GM12878 (cell line): Measurements from ENCODE around the gene NEDD8. TPM values are rescaled to one million over a fixed set of nuclear protein-coding genes. Genes with fewer than 3 reads are reported as not detected.

Source experiments
- ATAC-seq: fragments of 200-7000 bp; cut with Tn5 transposase; 3 replicates; pipeline ENCODE4 v1.9.1; 2020; ENCODE audit warnings: mild to moderate bottlenecking, moderate library complexity
- BruUV-seq: library from RNA; stranded (reverse); fragments of 400-500 nt; replicated peaks from 2 replicates; lab custom pipeline; 2021; lab: Mats Ljungman, UMichigan
- CTCF ChIA-PET: fragments of 300-600 bp; sonication (Branson Sonifier 250); formaldehyde crosslinking; extraction: SDS; loops from one replicate; lab custom pipeline; 2021; ENCODE audit warnings: inconsistent platforms; lab: Yijun Ruan, JAX
- POLR2A ChIA-PET: fragments of 350-600 bp; formaldehyde crosslinking; extraction: SDS; loops from one replicate; lab custom pipeline; 2021; ENCODE audit warnings: inconsistent platforms; lab: Charles Lee
- RAD21 ChIA-PET: fragments of 300-600 bp; sonication (Branson Sonifier 250); formaldehyde crosslinking; loops from one replicate; lab custom pipeline; 2023; ENCODE audit warnings: antibody characterized with exemption; ENCODE audit not compliant: unreplicated experiment; lab: Charles Lee
- SMC1A ChIA-PET: fragments of 300-600 bp; sonication (Branson Sonifier 250); formaldehyde crosslinking; loops from one replicate; lab custom pipeline; 2023; ENCODE audit not compliant: unreplicated experiment, uncharacterized antibody; lab: Charles Lee
- DNase-seq: peaks from one replicate; pipeline ENCODE4 v3.0.0-alpha.2; 2011; ENCODE audit warnings: low read depth, low spot score
- FAIRE-seq: peaks from 3 replicates; lab custom pipeline; 2011; peaks lifted over from hg19 to GRCh38; lab: Jason Lieb, UNC
- H2AFZ ChIP-seq: 2 replicates; pipeline ENCODE4 v1.6.0; 2011; ENCODE audit warnings: low read depth, low read length, control low read depth; ENCODE audit not compliant: control insufficient read depth
- H3K27ac ChIP-seq: 2 replicates; pipeline ENCODE4 v1.5.1; 2011; ENCODE audit warnings: control low read depth; ENCODE audit not compliant: control insufficient read depth, insufficient read depth
- H3K27me3 ChIP-seq, 2 experiments: replicated peaks in 1 of 2; 2 replicates each; pipeline versions ENCODE4 v1.6.0 to v1.6.1; 2011; ENCODE audit warnings: low read length in 1 of 2; ENCODE audit not compliant: control insufficient read depth in 2 of 2, insufficient read depth in 2 of 2
- H3K36me3 ChIP-seq, 2 experiments: 2 replicates each; pipeline ENCODE4 v1.5.1; 2011; ENCODE audit warnings: low read length in 1 of 2; ENCODE audit not compliant: control insufficient read depth in 2 of 2, insufficient read depth in 2 of 2
- H3K4me1 ChIP-seq: 2 replicates; pipeline ENCODE4 v1.6.1; 2011; ENCODE audit warnings: mild to moderate bottlenecking, low read length, moderate library complexity, mixed read lengths; ENCODE audit not compliant: control insufficient read depth, insufficient read depth
- H3K4me2 ChIP-seq: 2 replicates; pipeline ENCODE4 v1.6.0; 2011; ENCODE audit warnings: control low read depth; ENCODE audit not compliant: control insufficient read depth, insufficient read depth
- H3K4me3 ChIP-seq: fragments of 200-600 bp; sonication (generic); 2 replicates; pipeline ENCODE4 v1.5.1; 2016
- H3K79me2 ChIP-seq: 2 replicates; pipeline ENCODE4 v1.6.0; 2011; ENCODE audit warnings: low read length; ENCODE audit not compliant: control insufficient read depth, insufficient read depth
- H3K9ac ChIP-seq: 2 replicates; pipeline ENCODE4 v1.8.0; 2011; ENCODE audit warnings: low read length, control low read depth, mixed read lengths; ENCODE audit not compliant: control insufficient read depth, insufficient read depth
- H3K9me3 ChIP-seq: replicated peaks from 3 replicates; pipeline ENCODE4 v1.5.1; 2011; ENCODE audit warnings: mild to moderate bottlenecking, low read length; ENCODE audit not compliant: control insufficient read depth, insufficient read depth
- H4K20me1 ChIP-seq: 2 replicates; pipeline ENCODE4 v1.6.0; 2011; ENCODE audit not compliant: control insufficient read depth, insufficient read depth
- BCL11A ChIP-seq: IDR thresholded peaks from 2 replicates; pipeline ENCODE4 v1.6.1; 2011; ENCODE audit warnings: low read depth, low read length
- BRCA1 ChIP-seq: IDR thresholded peaks from 2 replicates; pipeline ENCODE4 v1.6.1; 2011; ENCODE audit warnings: low read depth, low read length, improper control_type of control experiment
- FOXK2 ChIP-seq: fragments of 450-650 bp; IDR thresholded peaks from 2 replicates; pipeline ENCODE4 v1.6.1; 2017; ENCODE audit warnings: mild to moderate bottlenecking, moderate library complexity
- HDGF ChIP-seq: fragments of 450-650 bp; IDR thresholded peaks from 2 replicates; pipeline ENCODE4 v1.6.1; 2016; ENCODE audit warnings: antibody characterized with exemption
- JUNB ChIP-seq: IDR thresholded peaks from 2 replicates; pipeline ENCODE4 v1.6.1; 2016; ENCODE audit warnings: antibody characterized with exemption, mild to moderate bottlenecking
- KDM1A ChIP-seq: fragments of 200-600 bp; sonication (generic); IDR thresholded peaks from 2 replicates; pipeline ENCODE4 v1.6.1; 2016; ENCODE audit warnings: borderline replicate concordance
- POLR2A ChIP-seq: IDR thresholded peaks from 2 replicates; pipeline ENCODE4 v1.6.1; 2011; ENCODE audit warnings: low read depth, mild to moderate bottlenecking, low read length
- SP1 ChIP-seq: IDR thresholded peaks from one replicate; pipeline ENCODE4 v1.6.1; 2011; ENCODE audit warnings: low read depth, low read length
- TAF1 ChIP-seq: IDR thresholded peaks from 2 replicates; pipeline ENCODE4 v1.6.1; 2011; ENCODE audit warnings: mild to moderate bottlenecking, low read depth, low read length, borderline replicate concordance
- YBX1 ChIP-seq: fragments of 450-650 bp; IDR thresholded peaks from 2 replicates; pipeline ENCODE4 v1.6.1; 2016; ENCODE audit warnings: antibody characterized with exemption
- WGBS: methylation state at CpG from one replicate; pipeline ENCODE4 v1.1.6; 2016; ENCODE audit warnings: low lambda C conversion rate; ENCODE audit not compliant: insufficient replicate concordance, insufficient coverage; ENCODE audit errors: missing lambda C conversion rate; 5-methylcytosine and 5-hydroxymethylcytosine counted together
- in situ Hi-C: fragments of 300-500 bp; cut with MboI; formaldehyde crosslinking; loops from 9 replicates; pipeline ENCODE4 v1.14.3; 2018; ENCODE audit warnings: mixed read lengths
- intact Hi-C: fragments of 100-400 bp; cut with micrococcal nuclease; formaldehyde crosslinking; loops from one replicate; pipeline ENCODE4 v1.14.2; 2022; ENCODE audit not compliant: unreplicated experiment
- polyA plus RNA-seq, 11 experiments: library from polyadenylated mRNA; depleted of rRNA in 4 of 11; unstranded in 6 of 11; stranded (reverse) in 5 of 11; fragments of >200 nt; fragmentation: Nextera tagmentation in 4 of 11; fragmentation: Illumina TruSeq in 1 of 11; extraction: Ambion mirVana in 4 of 11; extraction: Trizol in 1 of 11; gene quantifications; 1 replicate in 1 of 11; 2 replicates in 10 of 11; pipeline versions ENCODE4 v1.2.1 to v1.2.3, GENCODE V29; 2011 to 2016; ENCODE audit warnings: inconsistent platforms in 2 of 11, missing spikeins in 2 of 11, low read depth in 1 of 11
- total RNA-seq, 4 experiments: library from RNA; depleted of rRNA in 3 of 4; stranded (reverse); fragments of >200 nt in 3 of 4; fragmentation: Illumina TruSeq in 1 of 4; extraction: Trizol in 1 of 4; gene quantifications; 2 replicates each; pipeline versions ENCODE4 v1.2.1 to v1.2.3, GENCODE V29; 2013 to 2021
- TF ChIP-seq, protein P1 (sequence below): fragments of 450-650 bp; IDR thresholded peaks from 2 replicates; pipeline ENCODE4 v1.6.1; 2016; ENCODE audit warnings: mild to moderate bottlenecking
- TF ChIP-seq, protein P2 (sequence below): IDR thresholded peaks from 2 replicates; pipeline ENCODE4 v1.6.1; 2011; ENCODE audit warnings: borderline replicate concordance, low read depth, mild to moderate bottlenecking, moderate library complexity, mixed read lengths, low read length; ENCODE audit not compliant: insufficient read depth; ENCODE audit errors: extremely low read length

Gene NEDD8
- total and polyA plus RNA-seq, 10 of the 15 experiments (the other 5 are each of a cell fraction or from before 2014, with no cell fraction given) = 164 to 991 (median 300) TPM

DNA sequence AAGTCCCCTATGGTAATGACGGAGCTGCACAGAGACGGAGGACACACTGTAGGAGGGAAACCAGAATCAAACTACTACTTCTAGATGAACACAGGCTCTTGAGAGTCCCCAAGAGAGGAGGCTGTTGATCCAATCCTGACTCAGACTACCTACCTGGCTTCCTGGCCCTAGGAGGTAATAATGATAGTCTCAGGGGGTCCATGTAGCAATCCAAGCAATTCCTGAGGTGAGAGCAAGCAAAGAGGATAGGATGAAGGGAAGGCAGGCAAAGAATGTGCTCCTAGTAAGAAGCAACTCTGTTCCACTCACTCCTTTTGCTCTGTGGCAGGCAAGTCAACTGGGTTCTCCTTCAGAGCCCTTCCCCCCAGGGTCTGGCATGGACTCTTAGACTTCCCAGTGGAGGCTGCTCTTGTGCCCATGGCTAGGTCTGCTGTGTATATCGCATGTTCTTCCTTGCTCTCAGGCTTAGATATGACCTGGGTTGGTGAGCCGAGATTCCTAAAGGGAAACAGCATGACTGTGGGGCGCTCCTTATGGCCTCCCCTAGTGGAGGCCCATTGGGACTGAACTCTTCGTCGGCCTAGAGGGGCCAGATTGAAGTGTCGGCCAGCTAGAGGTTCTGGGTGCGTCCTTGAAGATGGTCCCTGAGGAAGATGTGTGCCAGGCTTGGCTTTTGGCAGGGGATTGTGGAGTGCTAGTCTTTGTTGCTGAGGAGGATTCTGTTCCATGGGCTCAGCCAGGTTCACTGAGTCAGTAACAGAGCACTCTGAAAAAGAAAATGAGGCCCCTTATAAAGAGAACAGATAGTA lies 8.1 kb upstream of the NEDD8 start:
- peak overlapping the region; percentile 18; the same call in 1 of the 2 replicates for H3K4me3 ChIP-seq
- FAIRE-seq (no peak), ATAC-seq (no peak), DNase-seq (no peak)
- H2AFZ ChIP-seq = no peak overlapping the region
- no peaks in the 10 kb centered on the region for H3K27me3 ChIP-seq
- no peak overlapping the region for H3K9ac ChIP-seq
- 94% methylated on average over 9 of the region's 9 CpGs for WGBS
- no TSS peak for BruUV-seq
- ChIA-PET RAD21 (interaction anchor here (3.4 kb wide), 1 partner anchor 68 kb away, joined by 52 read pairs; the partner anchor contains the start of gene CIDEB), SMC1A (interaction anchor here (8.0 to 11.0 kb wide), 2 partner anchors 33 to 59 kb away, joined by 141 to 201 read pairs; partner anchors contain the start of genes DHRS1, NOP9 and RABGGTA), POLR2A (interaction anchor here (0.9 to 9.2 kb wide), 2 partner anchors 31 to 52 kb away, joined by 3 to 171 read pairs; partner anchors contain the start of gene RABGGTA), CTCF (interaction anchor here (1.0 to 12.3 kb wide), 3 partner anchors 26 to 122 kb away, joined by 3 to 368 read pairs (median 54); partner anchors contain the start of genes CHMP4A, DHRS1, MDP1 and NOP9)
- peaks cover 11 to 45% of the 10 kb centered on the region in 2 experiments for H3K36me3 ChIP-seq
- peaks cover 3% of the 10 kb centered on the region; the same call in 1 of the 2 replicates for H4K20me1 ChIP-seq
- H3K9me3 ChIP-seq = no peaks in the 10 kb centered on the region
- H3K27ac ChIP-seq = no peak overlapping the region
- H3K4me2 ChIP-seq = peak overlapping the region; percentile 100
- intact Hi-C loops = no loop called here
- H3K4me1 ChIP-seq = peaks cover 10% of the 10 kb centered on the region
- H3K79me2 ChIP-seq = peaks cover 16% of the 10 kb centered on the region
- in situ Hi-C loops = loop anchor here (5.0 kb wide), 2 partner anchors 57 to 197 kb away; partner anchors contain the start of genes DHRS1 and NOP9
- TF ChIP-seq POLR2A = peak; percentile 6; the same call in 1 of the 2 replicates
- no peak for TF ChIP-seq FOXK2

DNA sequence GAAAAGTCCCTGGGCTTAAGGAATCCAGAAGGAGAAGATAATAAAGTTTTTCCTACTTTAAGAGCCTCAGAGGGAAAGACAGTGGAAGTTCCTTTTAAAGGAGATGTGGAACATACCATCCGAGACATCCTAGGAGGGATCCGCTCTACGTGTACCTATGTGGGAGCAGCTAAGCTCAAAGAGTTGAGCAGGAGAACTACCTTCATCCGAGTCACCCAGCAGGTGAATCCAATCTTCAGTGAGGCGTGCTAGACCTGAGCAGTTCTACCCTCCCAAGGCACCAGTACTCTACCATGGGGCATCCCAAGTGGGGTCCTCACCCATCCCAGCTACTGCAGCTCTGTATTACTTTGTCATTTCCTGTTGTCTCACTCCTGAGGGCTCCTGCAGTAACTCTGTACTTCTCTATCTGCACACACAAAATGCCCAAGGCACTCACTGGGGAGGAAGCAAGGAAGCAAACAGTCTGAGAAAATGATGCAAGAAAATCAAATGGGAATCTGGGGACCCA lies 6.4 kb upstream of the NEDD8 start:
- 96% methylated on average over 5 of the region's 5 CpGs for WGBS
- Histone ChIP-seq H3K9ac (no peak overlapping the region), H3K27ac (no peak overlapping the region), H3K9me3 (no peaks in the 10 kb centered on the region), H2AFZ (no peak overlapping the region), H3K36me3 (peaks cover 11 to 52% of the 10 kb centered on the region in 2 experiments), H3K4me2 (no peak overlapping the region; the same call in 1 of the 2 replicates), H3K27me3 (no peaks in the 10 kb centered on the region), H3K4me1 (peaks cover 12% of the 10 kb centered on the region), H3K4me3 (no peak overlapping the region), H4K20me1 (peaks cover 3% of the 10 kb centered on the region; the same call in 1 of the 2 replicates), H3K79me2 (peaks cover 24% of the 10 kb centered on the region)
- ATAC-seq = no peak
- in situ Hi-C loops (no loop called here), intact Hi-C loops (no loop called here)
- BruUV-seq = no TSS peak
- ChIA-PET CTCF (interaction anchor here (1.0 to 12.3 kb wide), 5 partner anchors 24 to 95 kb away, joined by 3 to 368 read pairs (median 7); partner anchors contain the start of genes CHMP4A, CIDEB, DHRS1 and MDP1), RAD21 (no interaction called here), SMC1A (interaction anchor here (0.8 to 1.5 kb wide), 3 partner anchors 24 to 60 kb away, joined by 3 to 4 read pairs (median 3); partner anchors contain the start of genes DHRS1, NOP9 and TM9SF1), POLR2A (interaction anchor here (0.7 to 1.5 kb wide), 4 partner anchors 12 to 42 kb away, joined by 3 to 4 read pairs (median 3); partner anchors contain the start of genes MDP1 and RABGGTA)
- no peak for DNase-seq
- TF ChIP-seq HDGF (no peak), KDM1A (no peak), JUNB (no peak), YBX1 (no peak), SP1 (no peak), BCL11A (no peak), BRCA1 (no peak), TAF1 (no peak)
- TF ChIP-seq, protein P1, sequence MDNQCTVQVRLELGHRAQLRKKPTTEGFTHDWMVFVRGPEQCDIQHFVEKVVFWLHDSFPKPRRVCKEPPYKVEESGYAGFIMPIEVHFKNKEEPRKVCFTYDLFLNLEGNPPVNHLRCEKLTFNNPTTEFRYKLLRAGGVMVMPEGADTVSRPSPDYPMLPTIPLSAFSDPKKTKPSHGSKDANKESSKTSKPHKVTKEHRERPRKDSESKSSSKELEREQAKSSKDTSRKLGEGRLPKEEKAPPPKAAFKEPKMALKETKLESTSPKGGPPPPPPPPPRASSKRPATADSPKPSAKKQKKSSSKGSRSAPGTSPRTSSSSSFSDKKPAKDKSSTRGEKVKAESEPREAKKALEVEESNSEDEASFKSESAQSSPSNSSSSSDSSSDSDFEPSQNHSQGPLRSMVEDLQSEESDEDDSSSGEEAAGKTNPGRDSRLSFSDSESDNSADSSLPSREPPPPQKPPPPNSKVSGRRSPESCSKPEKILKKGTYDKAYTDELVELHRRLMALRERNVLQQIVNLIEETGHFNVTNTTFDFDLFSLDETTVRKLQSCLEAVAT = no peak
- TF ChIP-seq, protein P2, sequence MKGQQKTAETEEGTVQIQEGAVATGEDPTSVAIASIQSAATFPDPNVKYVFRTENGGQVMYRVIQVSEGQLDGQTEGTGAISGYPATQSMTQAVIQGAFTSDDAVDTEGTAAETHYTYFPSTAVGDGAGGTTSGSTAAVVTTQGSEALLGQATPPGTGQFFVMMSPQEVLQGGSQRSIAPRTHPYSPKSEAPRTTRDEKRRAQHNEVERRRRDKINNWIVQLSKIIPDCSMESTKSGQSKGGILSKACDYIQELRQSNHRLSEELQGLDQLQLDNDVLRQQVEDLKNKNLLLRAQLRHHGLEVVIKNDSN = no peak
- no peak for FAIRE-seq
